ENCODE measurements around the gene SPPL3. TPM values are rescaled to one million over a fixed set of nuclear protein-coding genes. Genes with fewer than 3 reads are reported as not detected.
"Not testable (repeated sequence)": the region's sequence is repeated elsewhere in the genome, so short reads cannot be mapped to it uniquely, and the experiment has no call there.

Gene SPPL3
- polyA plus RNA-seq, 1 donor, result 49.2 TPM

DNA sequence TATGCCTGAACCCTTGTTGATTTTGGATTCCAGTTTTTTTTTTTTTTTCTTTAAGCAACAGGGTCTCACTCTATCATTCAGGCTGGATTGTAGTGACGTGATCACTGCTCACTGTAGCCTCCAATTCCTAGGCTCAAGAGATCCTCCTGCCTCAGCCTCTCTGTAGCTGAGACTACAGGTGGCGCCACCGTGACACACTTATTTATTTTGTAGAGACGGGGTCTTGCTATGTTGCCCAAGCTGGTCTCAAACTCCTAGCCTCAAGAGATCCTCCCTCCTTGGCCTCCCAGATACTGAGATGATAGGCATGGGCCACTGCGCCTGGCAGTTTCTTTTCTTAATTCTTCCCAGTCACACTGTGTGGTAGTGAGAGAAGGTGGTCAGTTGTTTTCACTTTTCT lies 153.4 kb downstream of the SPPL3 start:
- DNase-seq (ENCODE audit: low read depth), result no peak

DNA sequence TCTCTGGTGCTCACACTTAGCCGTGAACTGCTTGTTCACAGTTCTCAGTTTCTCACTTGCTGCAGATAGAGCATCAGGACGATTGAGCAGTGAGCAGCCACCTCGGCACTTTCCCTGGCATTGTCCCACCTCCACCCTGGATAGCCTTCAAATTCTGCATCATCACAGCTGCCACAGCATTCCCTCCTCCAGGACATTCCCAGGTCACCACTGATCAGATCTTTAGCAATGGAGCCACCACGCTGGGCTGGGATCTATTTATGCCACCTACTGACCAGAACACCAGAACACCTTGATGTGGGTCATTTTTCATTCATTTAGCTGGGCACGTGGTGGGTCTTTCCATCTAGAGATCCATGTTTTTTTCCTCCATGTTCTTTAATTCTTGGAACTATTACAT lies 154.9 kb downstream of the SPPL3 start:
- DNase-seq (ENCODE audit: low read depth), result no peak

DNA sequence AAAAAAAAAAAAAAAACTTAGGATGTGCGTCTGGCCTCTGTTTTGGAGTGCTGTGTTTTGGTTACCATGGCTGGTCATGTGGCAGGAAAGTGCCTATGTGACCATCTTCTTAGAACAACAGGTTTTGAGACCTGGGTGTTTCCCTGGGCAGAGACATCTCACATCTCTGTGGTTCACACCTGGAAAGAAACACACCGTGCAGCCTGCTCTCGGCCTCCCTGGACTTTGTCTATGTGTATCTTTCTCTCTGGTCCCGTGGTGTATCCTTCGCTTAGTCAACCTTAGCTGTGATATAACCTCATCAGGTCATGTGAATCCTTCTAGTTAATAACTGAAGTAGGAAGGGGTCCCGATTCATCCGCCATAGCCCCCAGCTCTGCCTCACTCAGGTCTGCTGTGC lies 155.9 kb downstream of the SPPL3 start:
- no peak for DNase-seq (ENCODE audit: low read depth)

DNA sequence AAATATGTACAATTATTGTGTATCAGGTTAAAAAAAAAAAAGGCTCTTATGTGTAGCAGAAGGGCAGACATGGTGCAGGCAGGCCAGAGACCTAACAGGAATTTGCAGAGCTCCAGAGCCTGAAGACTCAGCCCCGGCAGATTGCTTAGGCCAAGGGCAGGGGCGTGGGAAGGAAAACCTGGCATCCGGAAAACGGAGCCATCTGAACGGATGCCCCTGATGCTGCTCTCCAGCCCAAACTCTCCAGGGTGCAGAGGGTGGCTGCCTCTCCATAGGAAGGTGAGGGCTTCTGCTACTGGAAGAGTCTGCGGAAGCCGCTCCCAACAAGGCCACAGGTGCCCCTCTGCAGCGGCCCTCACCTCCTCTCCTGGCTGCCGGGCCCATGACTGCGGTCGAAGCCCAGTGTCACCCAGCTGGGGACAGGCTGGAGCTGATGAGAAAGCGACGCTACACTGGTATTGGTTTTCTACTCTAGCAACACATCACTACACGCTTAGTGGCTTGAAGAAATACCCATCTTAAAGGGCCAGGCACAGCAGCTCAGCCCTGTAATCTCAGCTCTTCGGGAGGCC lies 159.2 kb downstream of the SPPL3 start:
- DNase-seq (ENCODE audit: low read depth), result no peak

DNA sequence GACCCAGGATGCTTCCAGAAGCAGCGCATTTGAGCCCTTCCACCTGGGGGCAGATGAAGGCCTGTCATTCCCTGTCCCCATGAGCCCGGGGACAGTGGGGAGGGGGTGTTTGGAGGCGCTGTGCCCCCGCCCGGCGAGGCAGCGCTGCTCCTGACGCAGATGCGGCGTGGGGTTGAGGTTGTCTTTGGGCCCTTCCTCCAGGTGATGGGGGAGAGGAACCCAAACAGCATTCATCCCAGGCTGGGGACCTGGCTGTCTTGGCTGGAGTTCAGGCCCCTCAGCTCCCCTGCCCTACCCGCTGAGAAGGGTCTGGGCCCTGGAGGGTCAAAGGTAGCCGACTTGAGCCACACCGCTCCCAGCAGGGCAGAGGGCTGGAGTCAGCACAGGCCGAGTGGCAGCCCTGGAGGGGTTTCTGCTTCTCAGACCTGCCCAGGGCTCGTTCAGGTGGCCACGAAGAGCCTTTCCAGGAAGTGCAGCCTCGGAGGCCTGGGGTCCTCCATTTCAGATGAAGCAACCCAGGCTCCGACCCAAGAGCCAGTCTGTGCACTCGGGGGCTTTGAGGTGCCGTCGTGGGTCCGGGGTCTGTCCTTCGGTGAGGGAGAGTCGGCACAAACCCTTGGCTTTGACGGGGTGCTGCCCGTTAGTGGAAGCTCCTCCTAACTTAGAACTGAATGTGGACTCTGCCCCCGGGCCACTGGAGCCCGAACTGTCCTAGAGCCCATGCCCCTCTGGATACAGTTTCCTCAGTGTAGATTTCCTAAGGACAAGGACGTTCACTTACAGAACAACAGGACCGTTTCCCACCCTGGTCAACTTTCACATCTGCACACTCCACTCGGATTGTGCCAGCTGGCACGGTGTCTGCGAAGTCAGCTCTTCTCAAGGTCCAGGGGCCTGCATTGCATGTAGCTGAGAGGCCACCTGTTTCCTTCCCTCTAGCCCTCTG lies 162.4 kb downstream of the SPPL3 start:
- DNase-seq (ENCODE audit: low read depth), result peak; percentile 76

DNA sequence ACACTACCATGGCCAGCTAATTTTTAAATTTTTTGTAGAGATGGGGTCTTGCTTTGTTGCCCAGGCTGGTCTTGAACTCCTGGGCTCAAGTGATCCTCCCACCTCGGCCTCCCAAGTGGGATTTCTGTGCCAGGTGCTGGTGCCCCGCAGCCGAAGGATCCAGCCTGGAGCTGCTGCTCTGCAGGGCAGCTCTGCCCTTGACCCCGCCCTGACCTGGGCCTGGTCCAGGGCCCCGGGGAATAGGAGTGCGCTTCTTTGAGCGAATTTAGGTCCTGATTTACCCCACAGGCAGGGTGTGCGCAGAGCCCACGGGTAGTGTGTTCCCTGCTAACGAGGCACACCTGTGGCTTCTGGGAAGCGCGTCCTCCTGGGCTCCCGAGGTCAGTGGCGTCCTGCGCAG lies 163.3 kb downstream of the SPPL3 start:
- no peak for DNase-seq (ENCODE audit: low read depth)

DNA sequence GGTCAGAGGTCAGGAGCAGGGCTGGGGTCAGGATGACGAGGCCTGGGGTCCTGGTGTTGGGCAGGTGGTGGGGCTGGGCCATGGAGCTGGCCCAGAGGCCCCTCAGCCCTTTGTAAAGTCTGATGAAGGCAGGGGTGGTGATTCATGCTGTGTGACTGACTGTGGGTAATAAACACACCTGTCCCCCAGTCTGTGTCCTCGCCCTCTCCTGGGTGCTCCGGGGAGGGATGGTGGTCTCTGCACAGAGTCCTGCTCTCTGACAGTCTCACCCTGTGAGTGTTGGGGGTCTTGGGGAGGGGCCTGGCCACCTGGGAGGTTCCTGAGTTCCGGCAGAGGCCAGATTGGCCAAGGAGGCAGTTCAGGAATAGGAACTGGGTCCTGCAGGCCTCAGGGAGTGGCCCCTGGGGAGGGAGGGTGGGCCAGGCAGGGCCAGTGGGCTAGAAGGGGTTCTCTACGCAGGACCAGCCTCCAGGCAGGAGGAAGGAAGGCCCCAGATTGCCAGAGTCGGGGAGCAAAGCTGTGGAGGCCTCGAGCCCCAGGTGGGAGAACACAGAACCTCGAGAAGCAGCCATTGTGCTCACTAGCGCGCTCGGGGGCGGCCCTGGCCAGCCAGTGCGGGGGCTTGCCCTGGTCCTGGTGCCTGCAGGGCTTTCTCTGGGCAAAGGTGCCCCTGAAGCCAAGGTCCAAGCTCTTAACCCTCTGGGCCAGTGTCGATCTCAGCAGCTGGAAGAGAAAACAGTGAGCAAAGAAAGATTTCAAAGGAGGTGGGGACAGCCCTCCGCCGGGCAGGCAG lies 164.1 kb downstream of the SPPL3 start:
- no peak for DNase-seq (ENCODE audit: low read depth)

DNA sequence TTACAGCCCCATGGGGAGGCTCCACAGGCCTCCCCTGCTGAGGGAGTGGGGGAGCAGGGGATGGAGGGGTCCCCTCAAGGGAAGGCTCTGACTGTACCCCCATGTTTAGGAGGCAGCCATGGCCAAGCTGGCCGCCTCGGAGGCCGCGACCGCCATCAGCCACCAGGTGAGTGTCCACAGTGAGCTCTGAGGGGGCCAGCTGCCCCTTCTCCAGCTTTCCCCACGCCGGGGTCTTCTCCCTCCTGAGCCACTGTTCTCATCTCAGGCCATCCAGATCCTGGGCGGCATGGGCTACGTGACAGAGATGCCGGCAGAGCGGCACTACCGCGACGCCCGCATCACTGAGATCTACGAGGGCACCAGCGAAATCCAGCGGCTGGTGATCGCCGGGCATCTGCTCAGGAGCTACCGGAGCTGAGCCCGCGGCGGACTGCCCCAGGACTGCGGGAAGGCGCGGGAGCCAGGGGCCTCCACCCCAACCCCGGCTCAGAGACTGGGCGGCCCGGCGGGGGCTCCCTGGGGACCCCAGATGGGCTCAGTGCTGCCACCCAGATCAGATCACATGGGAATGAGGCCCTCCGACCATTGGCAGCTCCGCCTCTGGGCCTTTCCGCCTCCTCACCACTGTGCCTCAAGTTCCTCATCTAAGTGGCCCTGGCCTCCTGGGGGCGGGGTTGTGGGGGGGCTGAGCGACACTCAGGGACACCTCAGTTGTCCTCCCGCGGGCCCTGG lies 165.0 kb downstream of the SPPL3 start:
- DNase-seq (ENCODE audit: low read depth), result no peak

DNA sequence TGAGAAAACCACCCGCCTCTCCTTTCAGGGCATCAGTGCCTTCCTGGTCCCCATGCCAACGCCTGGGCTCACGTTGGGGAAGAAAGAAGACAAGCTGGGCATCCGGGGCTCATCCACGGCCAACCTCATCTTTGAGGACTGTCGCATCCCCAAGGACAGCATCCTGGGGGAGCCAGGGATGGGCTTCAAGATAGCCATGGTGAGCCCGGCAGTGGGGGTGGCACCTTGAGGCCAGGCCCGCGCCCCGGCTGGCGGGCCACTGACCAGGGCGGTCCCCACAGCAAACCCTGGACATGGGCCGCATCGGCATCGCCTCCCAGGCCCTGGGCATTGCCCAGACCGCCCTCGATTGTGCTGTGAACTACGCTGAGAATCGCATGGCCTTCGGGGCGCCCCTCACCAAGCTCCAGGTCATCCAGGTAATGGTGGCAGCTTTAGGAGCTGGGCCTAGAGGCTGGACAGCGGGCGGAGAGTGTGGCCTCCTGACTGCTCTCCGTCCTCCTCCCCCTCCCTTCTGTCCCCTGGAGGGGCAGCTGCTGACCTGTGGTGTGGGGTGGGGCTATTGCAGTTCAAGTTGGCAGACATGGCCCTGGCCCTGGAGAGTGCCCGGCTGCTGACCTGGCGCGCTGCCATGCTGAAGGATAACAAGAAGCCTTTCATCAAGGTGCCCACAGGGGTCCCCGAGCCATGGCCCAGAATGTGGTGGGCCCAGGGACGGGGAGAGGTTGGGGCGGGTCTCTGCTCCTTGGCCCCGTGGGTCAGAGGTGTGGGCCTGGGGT lies 165.7 kb downstream of the SPPL3 start:
- DNase-seq (ENCODE audit: low read depth), result no peak

DNA sequence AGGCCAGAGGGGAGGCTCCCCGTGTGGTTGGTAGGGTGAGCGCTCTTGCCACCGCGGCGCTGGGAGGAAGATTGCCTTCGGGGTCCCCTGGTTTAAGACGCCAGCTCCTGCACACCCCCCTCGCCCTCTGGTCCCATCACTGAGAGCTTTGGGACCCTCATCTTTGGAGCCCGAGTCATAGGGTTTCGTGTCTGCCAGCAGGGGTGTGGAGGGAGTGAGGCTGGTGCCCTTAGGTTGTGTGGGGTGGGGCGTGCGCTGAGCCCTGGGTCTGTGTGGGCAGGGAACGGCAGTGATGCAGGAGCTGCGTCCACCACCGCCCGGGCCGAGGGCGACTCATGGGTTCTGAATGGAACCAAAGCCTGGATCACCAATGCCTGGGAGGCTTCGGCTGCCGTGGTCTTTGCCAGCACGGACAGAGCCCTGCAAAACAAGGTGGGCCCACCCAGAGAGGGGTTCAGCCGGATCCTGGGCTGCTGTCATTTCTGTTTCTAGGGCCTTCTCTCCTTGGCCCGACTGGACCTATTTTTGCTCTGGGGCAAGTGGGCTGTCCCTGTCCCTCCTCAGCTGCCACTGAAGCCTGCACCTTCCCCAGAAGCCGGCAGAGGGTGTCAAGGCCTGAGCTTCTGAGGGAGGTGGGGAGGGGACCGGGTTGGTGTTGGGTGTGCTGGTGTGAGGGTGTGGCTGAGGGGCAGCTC lies 166.5 kb downstream of the SPPL3 start:
- DNase-seq (ENCODE audit: low read depth), result no peak

DNA sequence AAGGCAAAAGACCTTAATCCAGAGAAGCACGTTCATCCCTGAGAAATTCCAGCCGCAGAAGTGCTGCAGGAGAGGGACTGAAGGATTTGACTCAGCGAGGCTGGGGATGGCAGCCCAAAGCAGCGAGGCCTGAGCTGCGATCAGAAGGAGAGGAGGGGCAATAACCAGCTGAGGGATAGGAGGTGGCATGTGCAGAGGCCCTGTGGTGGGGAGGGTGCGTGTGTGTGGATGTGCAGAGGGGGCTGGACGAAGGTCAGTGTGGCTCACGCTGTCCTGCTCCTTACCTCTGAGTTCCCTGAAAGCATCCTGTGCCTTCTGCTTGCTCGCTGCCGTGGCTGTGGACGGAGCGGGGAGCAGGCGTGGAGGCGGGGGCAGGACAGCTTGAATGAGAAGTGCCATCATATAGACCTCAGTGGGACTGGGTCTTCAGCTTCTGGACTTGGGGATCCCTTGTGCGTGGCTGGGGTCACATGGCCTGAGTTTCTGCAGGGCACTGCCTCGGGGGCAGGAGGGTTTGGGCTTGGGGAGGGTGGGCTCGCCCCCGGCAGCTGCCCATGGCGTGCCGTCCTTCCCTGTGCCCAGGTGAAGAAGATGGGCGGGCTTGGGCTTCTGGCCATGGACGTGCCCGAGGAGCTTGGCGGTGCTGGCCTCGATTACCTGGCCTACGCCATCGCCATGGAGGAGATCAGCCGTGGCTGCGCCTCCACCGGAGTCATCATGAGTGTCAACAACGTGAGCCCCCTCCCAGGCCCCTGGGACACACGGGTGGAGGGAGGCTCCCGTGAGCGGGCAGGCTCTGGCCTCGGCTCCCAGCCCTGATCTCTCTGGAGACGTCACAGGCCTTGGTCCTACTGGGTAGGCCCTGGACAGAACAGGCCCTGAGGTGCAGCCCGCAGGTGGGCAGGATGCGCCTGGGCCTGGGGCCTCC lies 167.5 kb downstream of the SPPL3 start:
- no peak for DNase-seq (ENCODE audit: low read depth)

DNA sequence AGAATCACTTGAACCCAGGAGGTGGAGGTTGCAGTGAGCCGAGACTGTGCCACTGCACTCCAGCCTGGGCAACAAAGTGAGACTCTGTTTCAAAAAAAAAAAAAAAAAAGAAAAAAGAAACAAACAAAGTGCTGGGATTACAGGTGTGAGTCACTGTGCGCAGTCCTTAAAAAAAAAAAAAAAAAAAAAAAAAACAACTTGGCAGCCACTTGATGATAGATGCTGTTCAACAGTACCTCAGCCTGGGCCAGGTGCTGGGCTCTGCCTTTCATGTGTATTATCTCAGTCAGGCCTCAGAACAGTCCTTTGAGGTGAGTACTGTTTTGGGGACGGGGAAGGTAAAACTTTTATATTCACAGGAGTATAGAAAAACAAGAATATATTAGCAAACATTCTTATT lies 169.0 kb downstream of the SPPL3 start:
- DNase-seq (ENCODE audit: low read depth), result no peak

DNA sequence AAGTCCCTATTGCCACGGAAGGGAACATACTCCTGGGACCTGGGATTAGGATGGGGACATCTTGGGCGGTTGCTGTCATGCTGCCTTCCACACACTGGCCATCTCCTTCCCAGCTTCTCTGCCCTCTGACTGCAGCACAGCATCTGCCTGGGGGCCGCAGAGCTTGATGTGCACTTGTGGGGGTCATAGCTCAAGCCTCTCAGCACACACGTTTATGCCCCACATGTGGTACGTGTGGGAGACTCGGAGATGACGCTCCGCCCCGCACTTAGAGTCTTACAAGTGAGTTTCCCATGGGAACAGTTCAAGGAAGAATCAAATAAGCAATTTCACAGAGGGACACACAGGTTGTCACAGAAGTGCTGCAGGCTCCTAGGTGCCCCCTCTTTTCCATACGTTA lies 169.9 kb downstream of the SPPL3 start:
- DNase-seq (ENCODE audit: low read depth), result no peak

DNA sequence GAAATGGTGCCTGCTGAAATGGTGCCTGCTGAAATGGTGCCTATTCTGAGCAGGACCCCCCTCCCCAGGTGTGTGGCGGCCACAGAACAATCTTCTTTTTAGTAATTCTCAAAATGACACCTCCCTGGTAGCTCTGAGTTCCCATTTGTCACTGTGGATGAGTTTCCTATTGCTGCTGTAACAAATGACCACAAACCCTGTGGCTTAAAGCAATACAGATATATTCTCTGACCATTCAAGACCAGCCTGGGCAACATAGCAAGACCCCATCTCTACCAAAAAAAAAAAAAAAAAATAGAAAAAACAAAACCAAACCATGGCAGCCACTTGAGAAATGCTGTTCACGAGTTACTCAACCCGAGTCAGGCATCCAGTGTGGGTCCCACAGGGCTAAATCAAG lies 170.6 kb downstream of the SPPL3 start:
- no peak for DNase-seq (ENCODE audit: low read depth)

DNA sequence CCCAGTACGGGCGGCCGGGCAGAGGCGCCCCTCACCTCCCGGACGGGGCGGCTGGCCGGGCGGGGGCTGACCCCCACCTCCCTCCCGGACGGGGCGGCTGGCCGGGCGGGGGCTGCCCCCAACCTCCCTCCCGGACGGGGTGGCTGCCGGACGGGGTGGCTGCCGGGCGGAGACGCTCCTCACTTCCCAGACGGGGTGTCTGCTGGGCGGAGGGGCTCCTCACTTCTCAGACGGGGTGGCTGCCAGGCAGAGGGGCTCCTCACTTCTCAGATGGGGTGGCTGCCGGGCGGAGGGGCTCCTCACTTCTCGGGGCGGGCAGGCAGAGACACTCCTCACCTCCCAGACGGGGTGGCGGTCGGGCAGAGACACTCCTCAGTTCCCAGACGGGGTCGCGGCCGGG lies 172.0 kb downstream of the SPPL3 start:
- DNase-seq (ENCODE audit: low read depth), result not testable (repeated sequence)

DNA sequence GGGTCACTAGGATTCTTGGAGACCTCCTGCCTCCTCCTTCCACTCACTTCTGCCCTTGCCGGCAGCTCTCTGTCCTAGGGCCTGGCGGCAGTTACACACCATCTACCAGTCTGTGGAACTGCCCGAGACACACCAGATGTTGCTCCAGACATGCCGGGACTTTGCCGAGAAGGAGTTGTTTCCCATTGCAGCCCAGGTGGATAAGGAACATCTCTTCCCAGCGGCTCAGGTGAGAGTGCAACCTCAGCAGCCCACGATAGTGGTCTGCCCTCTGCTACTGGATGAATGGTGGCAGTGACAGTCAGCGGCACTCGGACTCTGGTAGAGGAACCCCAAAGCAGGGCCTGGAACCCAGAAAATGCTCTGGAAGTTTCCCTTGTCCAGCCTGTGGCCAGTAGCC lies 177.2 kb downstream of the SPPL3 start:
- no peak for DNase-seq (ENCODE audit: low read depth)

DNA sequence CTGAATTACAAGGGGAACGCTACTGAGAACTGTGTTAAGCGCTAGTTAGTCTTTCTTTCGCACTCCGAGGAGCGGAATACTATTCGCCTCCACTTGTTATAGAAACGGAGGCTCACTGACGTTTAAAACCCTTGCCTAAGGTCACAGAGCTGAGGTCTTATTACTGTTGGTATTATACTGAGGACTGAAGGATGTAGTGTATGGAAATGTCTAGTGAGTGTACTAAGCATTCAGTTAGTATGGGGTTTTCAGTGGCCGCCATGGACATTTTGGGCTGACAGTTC lies 177.7 kb downstream of the SPPL3 start:
- no peak for DNase-seq (ENCODE audit: low read depth)

DNA sequence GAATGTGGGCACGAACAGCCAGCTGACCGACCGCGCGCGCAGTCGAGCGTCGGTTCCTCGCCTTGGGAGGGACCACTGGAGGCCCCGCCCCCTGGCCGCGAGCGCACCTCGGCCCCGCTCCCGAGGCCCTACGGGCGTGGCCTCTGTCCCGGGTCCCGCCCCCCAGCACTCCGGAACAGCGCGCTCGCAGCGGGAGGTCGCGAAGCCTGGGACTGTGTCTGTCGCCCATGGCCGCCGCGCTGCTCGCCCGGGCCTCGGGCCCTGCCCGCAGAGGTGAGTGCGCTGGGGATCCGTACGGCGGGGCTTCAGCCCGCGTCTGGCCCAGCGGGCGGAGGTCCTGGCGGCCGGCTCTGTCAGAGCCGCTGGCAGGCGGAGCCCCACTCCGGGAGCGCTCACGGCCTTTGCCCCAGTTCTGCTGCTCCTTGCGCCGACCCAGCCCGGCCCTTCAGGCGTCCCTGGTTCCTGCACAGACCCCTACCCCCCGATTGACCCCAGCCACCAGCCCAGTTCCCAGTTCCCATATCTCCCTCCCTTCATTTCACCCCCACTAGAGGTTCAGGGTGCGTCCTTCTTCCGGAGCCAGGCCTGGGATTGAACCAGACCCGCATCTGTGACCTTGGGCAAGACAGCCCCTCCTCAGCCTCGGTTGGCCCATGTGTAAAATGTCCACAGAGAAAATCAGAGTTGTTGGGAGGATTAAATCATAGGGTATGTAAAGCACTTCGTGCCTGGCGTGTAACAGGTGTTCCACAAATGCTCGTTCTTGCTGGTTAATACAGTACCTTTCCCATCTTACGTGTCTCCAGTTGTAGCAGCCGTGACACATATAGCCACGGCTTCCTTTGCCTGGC lies 178.3 kb downstream of the SPPL3 start, which contains the start of gene ACADS:
TSS of gene ACADS (plus strand) at position 168 of the 851 bp plus-strand sequence. CDS start at position 228, 60 bp downstream.
- peak; percentile 35 for DNase-seq (ENCODE audit: low read depth)
